Ishikawa (cell line): ENCODE data around the gene EID1.

Experiments
- CEBPB ChIP-seq: IDR thresholded peaks from 2 replicates; pipeline ENCODE4 v1.6.1; 2012
- CREB1 ChIP-seq: IDR thresholded peaks from 2 replicates; pipeline ENCODE4 v1.6.1; 2012; ENCODE audit warnings: low read depth
- EP300 ChIP-seq: IDR thresholded peaks from 2 replicates; pipeline ENCODE4 v1.6.1; 2012; ENCODE audit warnings: borderline replicate concordance
- USF1 ChIP-seq: IDR thresholded peaks from 2 replicates; pipeline ENCODE4 v1.6.1; 2012
- YY1 ChIP-seq: IDR thresholded peaks from 2 replicates; pipeline ENCODE4 v1.6.1; 2012; ENCODE audit warnings: low read depth
- TF ChIP-seq, protein P1 (sequence below): IDR thresholded peaks from 2 replicates; pipeline ENCODE4 v1.6.1; 2012
- TF ChIP-seq, protein P2 (sequence below): IDR thresholded peaks from 2 replicates; pipeline ENCODE4 v1.6.1; 2012; ENCODE audit warnings: low read depth, mild to moderate bottlenecking

DNA sequence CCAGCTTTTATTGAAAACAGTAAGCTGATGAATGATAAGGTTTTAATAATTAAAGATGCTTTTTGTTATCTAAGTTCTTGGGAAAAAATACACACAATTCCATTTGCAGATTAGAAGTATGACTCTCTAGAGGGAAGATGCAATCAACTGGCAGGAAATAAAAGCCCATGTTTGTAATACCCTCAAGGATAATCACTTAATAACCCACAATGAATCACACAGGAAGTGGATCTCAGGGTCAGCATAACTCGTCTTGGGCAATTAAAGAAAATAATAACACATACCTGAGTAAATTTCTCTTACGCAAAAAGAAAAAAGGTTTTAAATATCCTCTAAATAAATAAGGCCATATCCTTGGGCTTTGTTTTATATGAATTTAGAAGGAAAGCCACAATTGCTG, 9.4 kb upstream of the EID1 start:
- TF ChIP-seq, protein P1, sequence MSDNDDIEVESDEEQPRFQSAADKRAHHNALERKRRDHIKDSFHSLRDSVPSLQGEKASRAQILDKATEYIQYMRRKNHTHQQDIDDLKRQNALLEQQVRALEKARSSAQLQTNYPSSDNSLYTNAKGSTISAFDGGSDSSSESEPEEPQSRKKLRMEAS: no peak
- TF ChIP-seq USF1: no peak
- TF ChIP-seq YY1: no peak
- TF ChIP-seq CREB1: no peak
- TF ChIP-seq, protein P2, sequence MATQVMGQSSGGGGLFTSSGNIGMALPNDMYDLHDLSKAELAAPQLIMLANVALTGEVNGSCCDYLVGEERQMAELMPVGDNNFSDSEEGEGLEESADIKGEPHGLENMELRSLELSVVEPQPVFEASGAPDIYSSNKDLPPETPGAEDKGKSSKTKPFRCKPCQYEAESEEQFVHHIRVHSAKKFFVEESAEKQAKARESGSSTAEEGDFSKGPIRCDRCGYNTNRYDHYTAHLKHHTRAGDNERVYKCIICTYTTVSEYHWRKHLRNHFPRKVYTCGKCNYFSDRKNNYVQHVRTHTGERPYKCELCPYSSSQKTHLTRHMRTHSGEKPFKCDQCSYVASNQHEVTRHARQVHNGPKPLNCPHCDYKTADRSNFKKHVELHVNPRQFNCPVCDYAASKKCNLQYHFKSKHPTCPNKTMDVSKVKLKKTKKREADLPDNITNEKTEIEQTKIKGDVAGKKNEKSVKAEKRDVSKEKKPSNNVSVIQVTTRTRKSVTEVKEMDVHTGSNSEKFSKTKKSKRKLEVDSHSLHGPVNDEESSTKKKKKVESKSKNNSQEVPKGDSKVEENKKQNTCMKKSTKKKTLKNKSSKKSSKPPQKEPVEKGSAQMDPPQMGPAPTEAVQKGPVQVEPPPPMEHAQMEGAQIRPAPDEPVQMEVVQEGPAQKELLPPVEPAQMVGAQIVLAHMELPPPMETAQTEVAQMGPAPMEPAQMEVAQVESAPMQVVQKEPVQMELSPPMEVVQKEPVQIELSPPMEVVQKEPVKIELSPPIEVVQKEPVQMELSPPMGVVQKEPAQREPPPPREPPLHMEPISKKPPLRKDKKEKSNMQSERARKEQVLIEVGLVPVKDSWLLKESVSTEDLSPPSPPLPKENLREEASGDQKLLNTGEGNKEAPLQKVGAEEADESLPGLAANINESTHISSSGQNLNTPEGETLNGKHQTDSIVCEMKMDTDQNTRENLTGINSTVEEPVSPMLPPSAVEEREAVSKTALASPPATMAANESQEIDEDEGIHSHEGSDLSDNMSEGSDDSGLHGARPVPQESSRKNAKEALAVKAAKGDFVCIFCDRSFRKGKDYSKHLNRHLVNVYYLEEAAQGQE: no peak
- no peak for TF ChIP-seq CEBPB
- no peak for TF ChIP-seq EP300
